ENCODE measurements around the gene OLFML2A.
A peak's percentile ranks its signal among the peaks of the same experiment; 100 is the strongest.

Gene OLFML2A

DNA sequence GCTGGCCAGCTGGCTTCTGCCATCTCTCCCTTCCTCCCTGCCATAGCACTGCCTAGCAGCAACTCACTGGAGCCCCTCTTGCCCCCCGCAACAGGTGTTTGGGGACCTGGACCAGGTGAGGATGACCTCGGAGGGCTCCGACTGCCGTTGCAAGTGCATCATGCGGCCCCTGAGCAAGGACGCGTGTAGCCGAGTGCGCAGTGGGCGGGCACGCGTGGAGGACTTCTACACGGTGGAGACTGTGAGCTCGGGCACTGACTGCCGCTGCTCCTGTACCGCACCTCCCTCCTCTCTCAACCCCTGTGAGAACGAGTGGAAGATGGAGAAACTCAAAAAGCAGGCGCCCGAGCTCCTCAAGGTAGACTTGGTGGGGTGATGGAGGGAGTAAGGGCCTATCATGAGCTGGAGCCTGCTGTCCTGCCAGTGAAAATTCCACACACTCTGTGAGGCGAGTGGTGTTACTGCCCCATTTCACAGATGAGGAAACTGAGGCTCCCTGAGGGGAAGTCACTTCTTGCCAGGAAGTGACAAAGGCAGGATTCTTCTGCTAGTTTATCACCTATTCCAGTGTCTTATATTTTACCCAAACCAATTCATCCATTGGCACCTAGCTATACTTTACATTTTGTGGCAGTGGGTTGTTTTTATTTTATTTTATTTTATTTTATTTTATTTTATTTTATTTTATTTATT lies 10.1 kb downstream of the OLFML2A start:
- POLR2A ChIA-PET, result interaction anchor here (1.0 kb wide), 1 partner anchor 73 kb away, joined by 3 read pairs; no protein-coding TSS in a partner anchor
- Histone ChIP-seq H3K27ac (ENCODE audit: extremely low read depth, low read depth, low read length) (no peak overlapping the region), H3K36me3 (ENCODE audit: control insufficient read depth in 2 of 2, insufficient read depth in 1 of 2, low read length in 2 of 2) (no peaks in the 10 kb centered on the region), H3K9me3 (ENCODE audit: control insufficient read depth, insufficient read depth, low read depth, low read length) (no peaks in the 10 kb centered on the region), H3K4me1 (ENCODE audit: control insufficient read depth, insufficient read depth, low read length) (no peaks in the 10 kb centered on the region), H3K4me3 (ENCODE audit: low read depth, low read length) (no peak overlapping the region)
- TF ChIP-seq ZBTB20 (tag by site-specific recombination; IDR thresholded peaks at IDR 0.05) (no peak), HOXC10 (CRISPR knock-in tag; IDR thresholded peaks at IDR 0.05) (no peak), SCRT2 (tag by site-specific recombination; IDR thresholded peaks at IDR 0.05) (peak; percentile 49), SCRT1 (tag by site-specific recombination; IDR thresholded peaks at IDR 0.05; ENCODE audit: borderline replicate concordance) (0 out of 2 replicates have a peak, but pooled peaks have one; percentile 21)
- TF ChIP-seq, protein P1, sequence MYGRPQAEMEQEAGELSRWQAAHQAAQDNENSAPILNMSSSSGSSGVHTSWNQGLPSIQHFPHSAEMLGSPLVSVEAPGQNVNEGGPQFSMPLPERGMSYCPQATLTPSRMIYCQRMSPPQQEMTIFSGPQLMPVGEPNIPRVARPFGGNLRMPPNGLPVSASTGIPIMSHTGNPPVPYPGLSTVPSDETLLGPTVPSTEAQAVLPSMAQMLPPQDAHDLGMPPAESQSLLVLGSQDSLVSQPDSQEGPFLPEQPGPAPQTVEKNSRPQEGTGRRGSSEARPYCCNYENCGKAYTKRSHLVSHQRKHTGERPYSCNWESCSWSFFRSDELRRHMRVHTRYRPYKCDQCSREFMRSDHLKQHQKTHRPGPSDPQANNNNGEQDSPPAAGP (tag by site-specific recombination; IDR thresholded peaks at IDR 0.05), result no peak
- CTCF ChIA-PET, result interaction anchor here (0.6 to 7.9 kb wide), 4 partner anchors 12 to 65 kb away, joined by 3 to 60 read pairs (median 19); partner anchors contain the start of genes NR6A1 and WDR38

GRCh38 chr9:124788542-124789217 lies 11.7 kb downstream of the OLFML2A start:
- Histone ChIP-seq H3K27ac (ENCODE audit: extremely low read depth, low read depth, low read length) (no peak overlapping the region), H3K36me3 (ENCODE audit: control insufficient read depth in 2 of 2, insufficient read depth in 1 of 2, low read length in 2 of 2) (no peaks in the 10 kb centered on the region), H3K4me3 (ENCODE audit: low read depth, low read length) (no peak overlapping the region), H3K4me1 (ENCODE audit: control insufficient read depth, insufficient read depth, low read length) (no peaks in the 10 kb centered on the region), H3K9me3 (ENCODE audit: control insufficient read depth, insufficient read depth, low read depth, low read length) (no peaks in the 10 kb centered on the region)
- ChIA-PET POLR2A (interaction anchor here (1.3 kb wide), 1 partner anchor 452 kb away, joined by 3 read pairs; the partner anchor contains the start of gene HSPA5), CTCF (interaction anchor here (0.7 to 7.9 kb wide), 9 partner anchors 9 to 67 kb away, joined by 3 to 60 read pairs (median 5); partner anchors contain the start of genes NR6A1, OLFML2A and WDR38)
- TF ChIP-seq ZNF792 (tag by site-specific recombination; IDR thresholded peaks at IDR 0.05) (no peak), ZNF221 (tag by site-specific recombination; IDR thresholded peaks at IDR 0.05; ENCODE audit: borderline replicate concordance) (no peak), GLIS2 (tag by site-specific recombination; IDR thresholded peaks at IDR 0.05) (no peak), ZNF707 (tag by site-specific recombination; IDR thresholded peaks at IDR 0.05) (no peak), INSM2 (tag by site-specific recombination; IDR thresholded peaks at IDR 0.05) (no peak), ZNF184 (tag by site-specific recombination; IDR thresholded peaks at IDR 0.05) (no peak), ZNF121 (tag by site-specific recombination; IDR thresholded peaks at IDR 0.05) (peak; percentile 74), ZSCAN16 (tag by site-specific recombination; IDR thresholded peaks at IDR 0.05) (no peak), ZBTB1 (tag by site-specific recombination; IDR thresholded peaks at IDR 0.05) (no peak)

GRCh38 chr9:124789531-124789930 lies 12.6 kb downstream of the OLFML2A start:
- Histone ChIP-seq H3K9me3 (ENCODE audit: control insufficient read depth, insufficient read depth, low read depth, low read length) (no peaks in the 10 kb centered on the region), H3K4me3 (ENCODE audit: low read depth, low read length) (no peak overlapping the region), H3K4me1 (ENCODE audit: control insufficient read depth, insufficient read depth, low read length) (no peaks in the 10 kb centered on the region), H3K36me3 (ENCODE audit: control insufficient read depth in 2 of 2, insufficient read depth in 1 of 2, low read length in 2 of 2) (no peaks in the 10 kb centered on the region), H3K27ac (ENCODE audit: extremely low read depth, low read depth, low read length) (no peak overlapping the region)
- TF ChIP-seq ZNF623 (tag by site-specific recombination; IDR thresholded peaks at IDR 0.05), result no peak
- TF ChIP-seq, protein P2, sequence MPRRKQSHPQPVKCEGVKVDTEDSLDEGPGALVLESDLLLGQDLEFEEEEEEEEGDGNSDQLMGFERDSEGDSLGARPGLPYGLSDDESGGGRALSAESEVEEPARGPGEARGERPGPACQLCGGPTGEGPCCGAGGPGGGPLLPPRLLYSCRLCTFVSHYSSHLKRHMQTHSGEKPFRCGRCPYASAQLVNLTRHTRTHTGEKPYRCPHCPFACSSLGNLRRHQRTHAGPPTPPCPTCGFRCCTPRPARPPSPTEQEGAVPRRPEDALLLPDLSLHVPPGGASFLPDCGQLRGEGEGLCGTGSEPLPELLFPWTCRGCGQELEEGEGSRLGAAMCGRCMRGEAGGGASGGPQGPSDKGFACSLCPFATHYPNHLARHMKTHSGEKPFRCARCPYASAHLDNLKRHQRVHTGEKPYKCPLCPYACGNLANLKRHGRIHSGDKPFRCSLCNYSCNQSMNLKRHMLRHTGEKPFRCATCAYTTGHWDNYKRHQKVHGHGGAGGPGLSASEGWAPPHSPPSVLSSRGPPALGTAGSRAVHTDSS (tag by site-specific recombination; IDR thresholded peaks at IDR 0.05), result no peak
- no peak for TF ChIP-seq ZNF335 (tag by site-specific recombination; conservative IDR thresholded peaks at IDR 0.05)
- no peak for TF ChIP-seq ZNF580 (tag by site-specific recombination; IDR thresholded peaks at IDR 0.05)
- no peak for TF ChIP-seq IKZF3 (tag by site-specific recombination; IDR thresholded peaks at IDR 0.05)
- no peak for TF ChIP-seq ELK4 (IDR thresholded peaks at IDR 0.05; ENCODE audit: borderline replicate concordance, low read depth, low read length)
- CTCF ChIA-PET, result interaction anchor here (0.6 to 7.9 kb wide), 10 partner anchors 10 to 66 kb away, joined by 3 to 60 read pairs (median 4); partner anchors contain the start of genes NR6A1, OLFML2A and WDR38
- POLR2A ChIA-PET, result interaction anchor here (1.3 kb wide), 1 partner anchor 452 kb away, joined by 3 read pairs; the partner anchor contains the start of gene HSPA5

Measured in HEK293 (cell line).